Lower lobe of right lung (tissue), 2 donors: ENCODE measurements around the gene RBM34. TPM values are rescaled to one million over a fixed set of nuclear protein-coding genes. Genes with fewer than 3 reads are reported as not detected.

Source experiments
- ATAC-seq, 2 donors: fragments of 200-7000 bp; cut with Tn5 transposase; one replicate each; pipeline ENCODE4 v1.9.1; 2020 to 2022; ENCODE audit warnings: mild to moderate bottlenecking in 2 of 2, moderate library complexity in 2 of 2
- DNase-seq: peaks from one replicate; pipeline ENCODE4 v3.0.0-alpha.2; 2020
- H3K27ac ChIP-seq: fragments of 200-600 bp; one replicate; pipeline ENCODE4 v1.8.0; 2022
- H3K27me3 ChIP-seq: fragments of 200-600 bp; one replicate; pipeline ENCODE4 v1.8.0; 2022; ENCODE audit warnings: low read depth
- H3K36me3 ChIP-seq: fragments of 200-600 bp; one replicate; pipeline ENCODE4 v1.8.0; 2022; ENCODE audit warnings: mild to moderate bottlenecking
- H3K4me1 ChIP-seq: fragments of 200-600 bp; one replicate; pipeline ENCODE4 v1.8.0; 2022
- H3K4me3 ChIP-seq: fragments of 200-600 bp; one replicate; pipeline ENCODE4 v1.8.0; 2022; ENCODE audit warnings: mild to moderate bottlenecking
- H3K9me3 ChIP-seq: fragments of 200-600 bp; one replicate; pipeline ENCODE4 v1.8.0; 2022
- CTCF ChIP-seq: fragments of 200-600 bp; IDR thresholded peaks from one replicate; pipeline ENCODE4 v1.8.0; 2022; ENCODE audit warnings: antibody characterized with exemption, mild to moderate bottlenecking
- intact Hi-C: fragments of 100-400 bp; cut with DNase I; formaldehyde crosslinking; loops from one replicate; pipeline ENCODE4 v1.11.0; 2022
- total RNA-seq: library from RNA; stranded (reverse); fragmentation: NEBNext Ultra II Directional; extraction: Animal tissue kit (Norgen Biotek cat#: 25700); gene quantifications from one replicate; pipeline ENCODE4 v1.2.1, GENCODE V29; 2021
- donor health status: DM: no; HTN: yes; CAD: no; lungs with severe emphysema.

The RBM34 gene
- total RNA-seq, 1 donor from 2014 or later: 57.3 TPM

DNA sequence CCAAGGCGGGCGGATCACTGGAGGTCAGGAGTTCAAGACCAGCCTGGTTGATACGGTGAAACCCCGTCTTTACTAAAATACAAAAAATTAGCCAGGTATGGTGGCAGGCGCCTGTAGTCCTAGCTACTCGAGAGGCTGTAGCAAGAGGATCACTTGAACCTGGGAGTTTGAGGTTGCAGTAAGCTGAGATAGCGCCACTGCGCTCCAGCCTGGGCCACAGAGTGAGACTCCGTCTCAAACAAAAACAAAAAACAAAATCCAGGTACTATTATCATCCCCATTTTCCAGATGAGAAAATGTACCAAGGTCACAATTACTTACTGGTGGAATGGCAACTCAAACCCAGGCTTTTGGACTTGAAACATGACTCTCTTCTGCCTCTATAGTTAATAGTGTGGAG is 36.9 kb downstream of the RBM34 start:
- no peaks in the 10 kb centered on the region for H3K27me3 ChIP-seq
- no peak for DNase-seq
- TF ChIP-seq CTCF: no peak
- no peak overlapping the region for H3K27ac ChIP-seq
- intact Hi-C loops: no loop called here
- ATAC-seq: no peak
- H3K4me3 ChIP-seq: no peak overlapping the region
- no peaks in the 10 kb centered on the region for H3K9me3 ChIP-seq
- peaks cover 38% of the 10 kb centered on the region for H3K4me1 ChIP-seq
- H3K36me3 ChIP-seq: peaks cover 40% of the 10 kb centered on the region

- Histone ChIP-seq H3K4me1 (peaks cover 33% of the 10 kb centered on the region), H3K9me3 (no peaks in the 10 kb centered on the region), H3K4me3 (no peak overlapping the region), H3K27ac (no peak overlapping the region), H3K27me3 (no peaks in the 10 kb centered on the region), H3K36me3 (peaks cover 58% of the 10 kb centered on the region)
- ATAC-seq: no peak
- no peak for DNase-seq
- intact Hi-C loops: no loop called here
- no peak for TF ChIP-seq CTCF
These were observed 38.7 kb downstream of the RBM34 start for GRCh38 chr1:235122348-235122747.

GRCh38 chr1:235113183-235113917 is 47.7 kb downstream of the RBM34 start:
- no peak for TF ChIP-seq CTCF
- H3K4me3 ChIP-seq: no peak overlapping the region
- H3K27me3 ChIP-seq: no peaks in the 10 kb centered on the region
- DNase-seq (no peak), ATAC-seq (no peak)
- H3K9me3 ChIP-seq: no peaks in the 10 kb centered on the region
- H3K27ac ChIP-seq: no peak overlapping the region
- intact Hi-C loops: no loop called here
- no peaks in the 10 kb centered on the region for H3K4me1 ChIP-seq
- H3K36me3 ChIP-seq: peaks cover 97% of the 10 kb centered on the region

- peaks cover 96% of the 10 kb centered on the region for H3K36me3 ChIP-seq
- H3K4me1 ChIP-seq: no peaks in the 10 kb centered on the region
- H3K27me3 ChIP-seq: no peaks in the 10 kb centered on the region
- DNase-seq: no peak
- TF ChIP-seq CTCF: no peak
- ATAC-seq: no peak
- no peak overlapping the region for H3K27ac ChIP-seq
- intact Hi-C loops: no loop called here
- no peak overlapping the region for H3K4me3 ChIP-seq
- H3K9me3 ChIP-seq: no peaks in the 10 kb centered on the region
These were observed 48.5 kb downstream of the RBM34 start for GRCh38 chr1:235112297-235113182.

- Histone ChIP-seq H3K9me3 (no peaks in the 10 kb centered on the region), H3K27ac (no peak overlapping the region), H3K36me3 (peaks cover 88% of the 10 kb centered on the region), H3K4me3 (no peak overlapping the region), H3K27me3 (no peaks in the 10 kb centered on the region), H3K4me1 (no peaks in the 10 kb centered on the region)
- intact Hi-C loops: no loop called here
- DNase-seq (no peak), ATAC-seq (no peak)
- no peak for TF ChIP-seq CTCF
These were observed 49.9 kb downstream of the RBM34 start for GRCh38 chr1:235111107-235111506.
